Breast epithelium (tissue), 3 donors: ENCODE results near the gene POLR1B.

ENCODE experiments used
- CTCF ChIP-seq, 3 donors: fragments of 450-650 bp; IDR thresholded peaks; one replicate each; pipeline ENCODE4 v1.5.1; 2016 to 2017; ENCODE audit warnings: antibody characterized with exemption in 3 of 3, mild to moderate bottlenecking in 3 of 3, moderate library complexity in 3 of 3
- POLR2A ChIP-seq: fragments of 450-650 bp; IDR thresholded peaks from one replicate; pipeline ENCODE4 v1.6.1; 2016; ENCODE audit warnings: antibody characterized with exemption, mild to moderate bottlenecking, moderate library complexity

- TF ChIP-seq CTCF (IDR thresholded peaks at IDR 0.05), result no peak
- no peak for TF ChIP-seq POLR2A
These were observed at the start of gene POLR1B for GRCh38 chr2:112542123-112542983.
